Osteoblast (primary cell): Measurements from ENCODE around the gene NOXA1. TPM values are rescaled to one million over a fixed set of nuclear protein-coding genes. Genes with fewer than 3 reads are reported as not detected.
"Not testable (repeated sequence)": the region's sequence is repeated elsewhere in the genome, so short reads cannot be mapped to it uniquely, and the experiment has no call there.

Experiments
- DNase-seq: peaks from one replicate; pipeline ENCODE4 v3.0.0; 2011; ENCODE audit warnings: low spot score, mixed read lengths; ENCODE audit not compliant: insufficient read length; ENCODE audit errors: missing footprints
- H2AFZ ChIP-seq: 2 replicates; pipeline ENCODE4 v1.6.0; 2011; ENCODE audit warnings: mild to moderate bottlenecking, low read length
- H3K27ac ChIP-seq: 2 replicates; pipeline ENCODE4 v1.5.1; 2011; ENCODE audit warnings: mild to moderate bottlenecking, low read depth, low read length, moderate library complexity
- H3K27me3 ChIP-seq: 2 replicates; pipeline ENCODE4 v1.6.0; 2012; ENCODE audit warnings: mild to moderate bottlenecking, control low read depth, inconsistent platforms, low read length, moderate library complexity; ENCODE audit not compliant: insufficient read depth
- H3K36me3 ChIP-seq: 2 replicates; pipeline ENCODE4 v1.5.1; 2011; ENCODE audit warnings: mild to moderate bottlenecking, low read length, control low read depth, moderate library complexity; ENCODE audit not compliant: insufficient read depth
- H3K4me1 ChIP-seq: 2 replicates; pipeline ENCODE4 v1.5.1; 2011; ENCODE audit warnings: mild to moderate bottlenecking, low read length, control low read depth, moderate library complexity; ENCODE audit not compliant: insufficient read depth
- H3K4me2 ChIP-seq: 2 replicates; pipeline ENCODE4 v1.6.0; 2011; ENCODE audit warnings: mild to moderate bottlenecking, low read length; ENCODE audit not compliant: insufficient read depth
- H3K4me3 ChIP-seq: fragments of 200-600 bp; sonication (generic); 3 replicates; pipeline ENCODE4 v1.5.1; 2012; ENCODE audit warnings: mild to moderate bottlenecking, low read length, inconsistent platforms; ENCODE audit not compliant: insufficient read depth
- H3K79me2 ChIP-seq: 2 replicates; pipeline ENCODE4 v1.6.0; 2012; ENCODE audit warnings: mild to moderate bottlenecking, low read length, control low read depth, inconsistent platforms; ENCODE audit not compliant: insufficient read depth
- H3K9me3 ChIP-seq: 2 replicates; pipeline ENCODE4 v1.5.1; 2011; ENCODE audit warnings: low read depth, low read length, control low read depth
- H4K20me1 ChIP-seq: 2 replicates; pipeline ENCODE4 v1.6.0; 2012; ENCODE audit warnings: mild to moderate bottlenecking, low read length, control low read depth; ENCODE audit not compliant: insufficient read depth
- CTCF ChIP-seq: IDR thresholded peaks from 2 replicates; pipeline ENCODE4 v1.5.1; 2011; ENCODE audit warnings: mild to moderate bottlenecking, low read depth, low read length, moderate library complexity; ENCODE audit errors: extremely low read depth
- total RNA-seq: library from RNA; depleted of rRNA; stranded (reverse); fragments of >200 nt; gene quantifications from 2 replicates; pipeline ENCODE4 v1.2.3, GENCODE V29; 2012

NOXA1 gene
- total RNA-seq, 1 donor, result 0.36 TPM

- H3K4me1 ChIP-seq, H4K20me1 ChIP-seq, H2AFZ ChIP-seq, H3K36me3 ChIP-seq, H3K4me3 ChIP-seq, H3K27ac ChIP-seq, H3K9me3 ChIP-seq, H3K4me2 ChIP-seq, H3K27me3 ChIP-seq, H3K79me2 ChIP-seq: not testable (repeated sequence)
- peak; percentile 79 for DNase-seq
Measured at GRCh38 chr9:137466389-137467085, 43.3 kb downstream of the NOXA1 start.

- Histone ChIP-seq H3K4me1 (no peaks in the 10 kb centered on the region), H4K20me1 (no peaks in the 10 kb centered on the region), H3K9me3 (no peaks in the 10 kb centered on the region), H3K4me3 (no peak overlapping the region), H3K27ac (no peak overlapping the region), H3K4me2 (no peak overlapping the region), H3K36me3 (no peaks in the 10 kb centered on the region), H2AFZ (no peak overlapping the region), H3K27me3 (peaks cover 8% of the 10 kb centered on the region), H3K79me2 (no peaks in the 10 kb centered on the region)
- no peak for TF ChIP-seq CTCF
- peak; percentile 71 for DNase-seq
Measured at GRCh38 chr9:137467161-137467581, 44.0 kb downstream of the NOXA1 start.

GRCh38 chr9:137467896-137468295 lies 44.7 kb downstream of the NOXA1 start:
- H3K27ac ChIP-seq, result no peak overlapping the region
- peaks cover 8% of the 10 kb centered on the region for H3K27me3 ChIP-seq
- no peak overlapping the region for H3K4me3 ChIP-seq
- H3K4me2 ChIP-seq, result no peak overlapping the region
- no peaks in the 10 kb centered on the region for H3K79me2 ChIP-seq
- TF ChIP-seq CTCF, result no peak
- H3K4me1 ChIP-seq, result no peaks in the 10 kb centered on the region
- H4K20me1 ChIP-seq, result no peaks in the 10 kb centered on the region
- no peaks in the 10 kb centered on the region for H3K9me3 ChIP-seq
- no peak overlapping the region for H2AFZ ChIP-seq
- peak; percentile 81 for DNase-seq
- no peaks in the 10 kb centered on the region for H3K36me3 ChIP-seq

GRCh38 chr9:137470785-137471184 lies 47.6 kb downstream of the NOXA1 start:
- Histone ChIP-seq H2AFZ (no peak overlapping the region), H4K20me1 (no peaks in the 10 kb centered on the region), H3K27me3 (peaks cover 8% of the 10 kb centered on the region), H3K4me1 (no peaks in the 10 kb centered on the region), H3K4me3 (no peak overlapping the region), H3K36me3 (no peaks in the 10 kb centered on the region), H3K4me2 (no peak overlapping the region), H3K79me2 (no peaks in the 10 kb centered on the region), H3K9me3 (no peaks in the 10 kb centered on the region), H3K27ac (no peak overlapping the region)
- TF ChIP-seq CTCF, result no peak
- peak; percentile 43 for DNase-seq
